GM23338 (cell line): ENCODE results near the gene ADAM15.

Experiments used
- CREB1 ChIP-seq: fragments of 250-450 bp; sonication (Bioruptor Pico); IDR thresholded peaks from 2 replicates; pipeline ENCODE4 v1.5.0; 2020; ENCODE audit warnings: low read depth, mild to moderate bottlenecking, moderate library complexity
- EZH2 ChIP-seq: fragments of 200-600 bp; sonication (generic); IDR thresholded peaks from one replicate; pipeline ENCODE4 v1.8.0; 2017; ENCODE audit warnings: antibody characterized with exemption, mild to moderate bottlenecking, low read depth; ENCODE audit not compliant: unreplicated experiment
- EZH2phosphoT487 ChIP-seq: fragments of 200-600 bp; sonication (generic); IDR thresholded peaks from one replicate; pipeline ENCODE4 v1.8.1; 2018; ENCODE audit warnings: antibody characterized with exemption; ENCODE audit not compliant: unreplicated experiment
- JUNB ChIP-seq: IDR thresholded peaks from one replicate; pipeline ENCODE4 v1.6.1; 2016; ENCODE audit warnings: antibody characterized with exemption; ENCODE audit not compliant: unreplicated experiment
- NANOG ChIP-seq: IDR thresholded peaks from 2 replicates; pipeline ENCODE4 v1.6.1; 2016; ENCODE audit warnings: antibody characterized with exemption, borderline replicate concordance
- POLR2AphosphoS5 ChIP-seq: IDR thresholded peaks from 2 replicates; pipeline ENCODE4 v1.6.1; 2016; ENCODE audit warnings: antibody characterized with exemption, low read depth
- ZNF114 ChIP-seq: fragments of 250-450 bp; sonication (Bioruptor Pico); IDR thresholded peaks from 2 replicates; pipeline ENCODE4 v1.5.0; 2020; ENCODE audit warnings: mild to moderate bottlenecking, moderate library complexity
- ZNF331 ChIP-seq: fragments of 250-450 bp; sonication (Bioruptor Pico); IDR thresholded peaks from 2 replicates; pipeline ENCODE4 v1.5.0; 2020; ENCODE audit warnings: low read depth, mild to moderate bottlenecking, moderate library complexity
- TF ChIP-seq, protein P1 (sequence below), 2 experiments: fragments of 200-600 bp in 1 of 2; sonication (generic) in 1 of 2; conservative IDR thresholded peaks; 2 replicates each; pipeline versions ENCODE4 v1.5.1 to v1.6.1; 2016 to 2017; ENCODE audit warnings: antibody characterized with exemption in 2 of 2, low read depth in 2 of 2, mild to moderate bottlenecking in 2 of 2, moderate library complexity in 1 of 2
- TF ChIP-seq, protein P2 (sequence below): IDR thresholded peaks from 2 replicates; pipeline ENCODE4 v1.6.1; 2016; ENCODE audit warnings: antibody characterized with exemption
- TF ChIP-seq, protein P3 (sequence below): IDR thresholded peaks from one replicate; pipeline ENCODE4 v1.6.1; 2018; ENCODE audit warnings: antibody characterized with exemption; ENCODE audit not compliant: unreplicated experiment

DNA sequence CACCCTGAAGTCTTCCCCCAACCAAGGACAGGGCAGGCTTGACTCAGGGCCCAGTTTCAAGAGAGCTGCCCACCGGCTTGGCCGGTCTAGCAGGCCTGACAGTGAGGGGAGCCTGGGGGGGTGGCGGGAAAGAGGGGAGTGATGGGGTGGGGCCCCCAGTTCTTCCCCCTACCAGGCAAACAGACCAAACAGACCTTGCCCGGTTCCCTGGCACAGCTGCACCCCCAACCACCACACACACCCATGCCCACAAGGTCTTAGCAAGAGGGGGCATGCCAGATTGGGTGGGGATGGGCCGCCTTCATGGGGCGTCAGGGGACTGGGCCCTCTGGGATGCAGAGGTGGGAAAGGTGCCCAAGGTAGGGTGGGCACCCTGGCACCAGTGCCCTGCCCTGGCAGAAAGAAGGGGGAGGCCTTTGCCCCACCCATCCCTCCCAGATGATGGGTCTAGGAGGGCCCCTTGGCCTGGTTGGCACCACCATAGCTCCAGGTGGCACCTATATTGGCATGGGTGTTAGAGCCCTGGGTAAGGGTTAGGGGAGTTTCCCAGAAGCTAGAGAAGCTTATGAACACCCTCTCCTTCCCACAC lies 39.6 kb upstream of the ADAM15 start:
- TF ChIP-seq EZH2 (no peak), ZNF331 (CRISPR knock-in tag) (no peak), POLR2AphosphoS5 (no peak), JUNB (no peak), CREB1 (no peak), ZNF114 (CRISPR knock-in tag) (no peak), EZH2phosphoT487 (no peak), NANOG (no peak)
- TF ChIP-seq, protein P1, sequence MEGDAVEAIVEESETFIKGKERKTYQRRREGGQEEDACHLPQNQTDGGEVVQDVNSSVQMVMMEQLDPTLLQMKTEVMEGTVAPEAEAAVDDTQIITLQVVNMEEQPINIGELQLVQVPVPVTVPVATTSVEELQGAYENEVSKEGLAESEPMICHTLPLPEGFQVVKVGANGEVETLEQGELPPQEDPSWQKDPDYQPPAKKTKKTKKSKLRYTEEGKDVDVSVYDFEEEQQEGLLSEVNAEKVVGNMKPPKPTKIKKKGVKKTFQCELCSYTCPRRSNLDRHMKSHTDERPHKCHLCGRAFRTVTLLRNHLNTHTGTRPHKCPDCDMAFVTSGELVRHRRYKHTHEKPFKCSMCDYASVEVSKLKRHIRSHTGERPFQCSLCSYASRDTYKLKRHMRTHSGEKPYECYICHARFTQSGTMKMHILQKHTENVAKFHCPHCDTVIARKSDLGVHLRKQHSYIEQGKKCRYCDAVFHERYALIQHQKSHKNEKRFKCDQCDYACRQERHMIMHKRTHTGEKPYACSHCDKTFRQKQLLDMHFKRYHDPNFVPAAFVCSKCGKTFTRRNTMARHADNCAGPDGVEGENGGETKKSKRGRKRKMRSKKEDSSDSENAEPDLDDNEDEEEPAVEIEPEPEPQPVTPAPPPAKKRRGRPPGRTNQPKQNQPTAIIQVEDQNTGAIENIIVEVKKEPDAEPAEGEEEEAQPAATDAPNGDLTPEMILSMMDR (conservative IDR thresholded peaks at IDR 0.05; ENCODE audit: low read depth in 2 of 2) = no peak
- TF ChIP-seq, protein P2, sequence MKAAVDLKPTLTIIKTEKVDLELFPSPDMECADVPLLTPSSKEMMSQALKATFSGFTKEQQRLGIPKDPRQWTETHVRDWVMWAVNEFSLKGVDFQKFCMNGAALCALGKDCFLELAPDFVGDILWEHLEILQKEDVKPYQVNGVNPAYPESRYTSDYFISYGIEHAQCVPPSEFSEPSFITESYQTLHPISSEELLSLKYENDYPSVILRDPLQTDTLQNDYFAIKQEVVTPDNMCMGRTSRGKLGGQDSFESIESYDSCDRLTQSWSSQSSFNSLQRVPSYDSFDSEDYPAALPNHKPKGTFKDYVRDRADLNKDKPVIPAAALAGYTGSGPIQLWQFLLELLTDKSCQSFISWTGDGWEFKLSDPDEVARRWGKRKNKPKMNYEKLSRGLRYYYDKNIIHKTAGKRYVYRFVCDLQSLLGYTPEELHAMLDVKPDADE = no peak
- TF ChIP-seq, protein P3, sequence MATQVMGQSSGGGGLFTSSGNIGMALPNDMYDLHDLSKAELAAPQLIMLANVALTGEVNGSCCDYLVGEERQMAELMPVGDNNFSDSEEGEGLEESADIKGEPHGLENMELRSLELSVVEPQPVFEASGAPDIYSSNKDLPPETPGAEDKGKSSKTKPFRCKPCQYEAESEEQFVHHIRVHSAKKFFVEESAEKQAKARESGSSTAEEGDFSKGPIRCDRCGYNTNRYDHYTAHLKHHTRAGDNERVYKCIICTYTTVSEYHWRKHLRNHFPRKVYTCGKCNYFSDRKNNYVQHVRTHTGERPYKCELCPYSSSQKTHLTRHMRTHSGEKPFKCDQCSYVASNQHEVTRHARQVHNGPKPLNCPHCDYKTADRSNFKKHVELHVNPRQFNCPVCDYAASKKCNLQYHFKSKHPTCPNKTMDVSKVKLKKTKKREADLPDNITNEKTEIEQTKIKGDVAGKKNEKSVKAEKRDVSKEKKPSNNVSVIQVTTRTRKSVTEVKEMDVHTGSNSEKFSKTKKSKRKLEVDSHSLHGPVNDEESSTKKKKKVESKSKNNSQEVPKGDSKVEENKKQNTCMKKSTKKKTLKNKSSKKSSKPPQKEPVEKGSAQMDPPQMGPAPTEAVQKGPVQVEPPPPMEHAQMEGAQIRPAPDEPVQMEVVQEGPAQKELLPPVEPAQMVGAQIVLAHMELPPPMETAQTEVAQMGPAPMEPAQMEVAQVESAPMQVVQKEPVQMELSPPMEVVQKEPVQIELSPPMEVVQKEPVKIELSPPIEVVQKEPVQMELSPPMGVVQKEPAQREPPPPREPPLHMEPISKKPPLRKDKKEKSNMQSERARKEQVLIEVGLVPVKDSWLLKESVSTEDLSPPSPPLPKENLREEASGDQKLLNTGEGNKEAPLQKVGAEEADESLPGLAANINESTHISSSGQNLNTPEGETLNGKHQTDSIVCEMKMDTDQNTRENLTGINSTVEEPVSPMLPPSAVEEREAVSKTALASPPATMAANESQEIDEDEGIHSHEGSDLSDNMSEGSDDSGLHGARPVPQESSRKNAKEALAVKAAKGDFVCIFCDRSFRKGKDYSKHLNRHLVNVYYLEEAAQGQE = no peak
